ENCODE measurements around the gene ZMYM2. TPM values are rescaled to one million over a fixed set of nuclear protein-coding genes. Genes with fewer than 3 reads are reported as not detected.

The ZMYM2 gene
- total and polyA plus RNA-seq, 2 of the 13 experiments (the other 11 are each of a cell fraction or from before 2014, with no cell fraction given) = 22.4 to 40.8 TPM

- no peaks in the 10 kb centered on the region for H3K4me1 ChIP-seq (ENCODE audit: insufficient read depth, low read length)
- in situ Hi-C loops (cut with HindIII; ENCODE audit: extremely low pct_ligation_motif_present, low pct_unique_long_range_greater_than_20kb) (no loop called here), intact Hi-C loops (cut with micrococcal nuclease; ENCODE audit: unreplicated experiment) (no loop called here)
- TF ChIP-seq EED (CRISPR knock-in tag; IDR thresholded peaks at IDR 0.05) (no peak), ZNF790 (CRISPR knock-in tag; IDR thresholded peaks at IDR 0.05; ENCODE audit: borderline replicate concordance) (no peak), ZNF275 (CRISPR knock-in tag; IDR thresholded peaks at IDR 0.05; ENCODE audit: borderline replicate concordance) (no peak), ZNF513 (CRISPR knock-in tag; conservative IDR thresholded peaks at IDR 0.05) (no peak)
- no peaks in the 10 kb centered on the region for H3K27me3 ChIP-seq (ENCODE audit: control insufficient read depth in 1 of 2, insufficient read depth in 2 of 2, low read length in 2 of 2)
- H2AFZ ChIP-seq (ENCODE audit: low read length) = no peak overlapping the region
- ATAC-seq (no peak), FAIRE-seq (no peak), DNase-seq (ENCODE audit: low spot score) (no peak)
- no peak overlapping the region for H3K9ac ChIP-seq (ENCODE audit: insufficient read depth, low read depth, low read length)
- ChIA-PET CTCF (ENCODE audit: low intra/inter-chr PET ratio, low total read pairs) (no interaction called here), POLR2A (no interaction called here)
- H3K36me3 ChIP-seq (replicated peaks in 1 of 2; ENCODE audit: control insufficient read depth in 1 of 2, insufficient read depth in 2 of 2, low read length in 2 of 2) = peaks cover 7 to 35% of the 10 kb centered on the region in 2 experiments
- no peaks in the 10 kb centered on the region for H4K20me1 ChIP-seq (ENCODE audit: insufficient read depth, low read length)
- no peak overlapping the region for H3K4me3 ChIP-seq (replicated peaks in 1 of 3; ENCODE audit: insufficient read depth in 1 of 3, low read depth in 2 of 3, low read length in 3 of 3)
- no peaks in the 10 kb centered on the region for H3K79me2 ChIP-seq (ENCODE audit: insufficient read depth, low read length)
- BruUV-seq (replicated peaks) = no TSS peak
- H3K4me2 ChIP-seq (ENCODE audit: low read depth, low read length) = no peak overlapping the region
- 97% methylated on average over 7 of the region's 7 CpGs for WGBS (ENCODE audit: low lambda C conversion rate)
- no peak overlapping the region for H3K27ac ChIP-seq (ENCODE audit: extremely low read length, insufficient read depth, low read length)
- no peaks in the 10 kb centered on the region for H3K9me3 ChIP-seq (ENCODE audit: low read length)
Observed at GRCh38 chr13:20057214-20057613, 98.7 kb downstream of the ZMYM2 start.

- H3K27me3 ChIP-seq (ENCODE audit: control insufficient read depth in 1 of 2, insufficient read depth in 2 of 2, low read length in 2 of 2) = no peaks in the 10 kb centered on the region
- POLR2A ChIA-PET = no interaction called here
- no peak overlapping the region for H3K4me3 ChIP-seq (replicated peaks in 1 of 3; ENCODE audit: insufficient read depth in 1 of 3, low read depth in 2 of 3, low read length in 3 of 3)
- H3K9me3 ChIP-seq (ENCODE audit: low read length) = no peaks in the 10 kb centered on the region
- H3K27ac ChIP-seq (ENCODE audit: extremely low read length, insufficient read depth, low read length) = no peak overlapping the region
- no peaks in the 10 kb centered on the region for H4K20me1 ChIP-seq (ENCODE audit: insufficient read depth, low read length)
- CTCF ChIA-PET (ENCODE audit: low intra/inter-chr PET ratio, low total read pairs) = no interaction called here
- intact Hi-C loops (cut with micrococcal nuclease; ENCODE audit: unreplicated experiment) (loop anchor here (1.0 kb wide), 1 partner anchor 105 kb away; no protein-coding TSS in a partner anchor), in situ Hi-C loops (cut with HindIII; ENCODE audit: extremely low pct_ligation_motif_present, low pct_unique_long_range_greater_than_20kb) (no loop called here)
- peaks cover 6 to 41% of the 10 kb centered on the region in 2 experiments for H3K36me3 ChIP-seq (replicated peaks in 1 of 2; ENCODE audit: control insufficient read depth in 1 of 2, insufficient read depth in 2 of 2, low read length in 2 of 2)
- H3K79me2 ChIP-seq (ENCODE audit: insufficient read depth, low read length) = no peaks in the 10 kb centered on the region
- ATAC-seq (no peak), FAIRE-seq (no peak), DNase-seq (ENCODE audit: low spot score) (no peak)
- TF ChIP-seq ZNF367 (CRISPR knock-in tag; IDR thresholded peaks at IDR 0.05; ENCODE audit: borderline replicate concordance) (no peak), JARID2 (CRISPR knock-in tag; IDR thresholded peaks at IDR 0.05; ENCODE audit: insufficient replicate concordance) (no peak), ZNF431 (CRISPR knock-in tag; IDR thresholded peaks at IDR 0.05; ENCODE audit: borderline replicate concordance, low read depth) (no peak), ZNF570 (CRISPR knock-in tag; IDR thresholded peaks at IDR 0.05; ENCODE audit: borderline replicate concordance) (no peak), ZBTB42 (CRISPR knock-in tag; IDR thresholded peaks at IDR 0.05) (no peak), FOXA1 (IDR thresholded peaks at IDR 0.05) (no peak), FOXA1 (CRISPR knock-in tag; IDR thresholded peaks at IDR 0.05) (no peak)
- H2AFZ ChIP-seq (ENCODE audit: low read length) = no peak overlapping the region
- no peaks in the 10 kb centered on the region for H3K4me1 ChIP-seq (ENCODE audit: insufficient read depth, low read length)
- WGBS (ENCODE audit: low lambda C conversion rate) = 96% methylated on average over 1 of the region's 1 CpG
- H3K9ac ChIP-seq (ENCODE audit: insufficient read depth, low read depth, low read length) = no peak overlapping the region
- no TSS peak for BruUV-seq (replicated peaks)
- H3K4me2 ChIP-seq (ENCODE audit: low read depth, low read length) = no peak overlapping the region
Observed at GRCh38 chr13:20057963-20058362, 99.4 kb downstream of the ZMYM2 start.
